Activated CD4-positive, alpha-beta T cell treated with anti-CD3 and anti-CD28 coated beads for 36 hours (primary cell): ENCODE measurements around the gene LMO3. TPM values are rescaled to one million over a fixed set of nuclear protein-coding genes. Genes with fewer than 3 reads are reported as not detected.

Source experiments
- ATAC-seq: fragments of 200-7000 bp; cut with Tn5 transposase; one replicate; pipeline ENCODE4 v1.10.0; 2021; ENCODE audit warnings: mild to moderate bottlenecking, moderate library complexity
- CTCF ChIA-PET: fragments of 350-600 bp; sonication (Branson Sonifier 250); formaldehyde crosslinking; loops from one replicate; lab custom pipeline; 2021; ENCODE audit warnings: antibody characterized with exemption; lab: Charles Lee
- POLR2A ChIA-PET: fragments of 350-600 bp; sonication (Branson Sonifier 250); formaldehyde crosslinking; loops from one replicate; lab custom pipeline; 2021; ENCODE audit warnings: antibody characterized with exemption, inconsistent platforms; lab: Charles Lee
- DNase-seq: peaks from one replicate; pipeline ENCODE4 v3.0.0-alpha.2; 2020
- H3K27ac Mint-ChIP-seq: one replicate; pipeline ENCODE4 v1.8.0; 2021; ENCODE audit warnings: mixed read lengths
- H3K27me3 Mint-ChIP-seq: one replicate; pipeline ENCODE4 v1.8.0; 2021; ENCODE audit warnings: mixed read lengths
- H3K36me3 Mint-ChIP-seq: one replicate; pipeline ENCODE4 v1.8.0; 2021; ENCODE audit warnings: low read depth, mixed read lengths
- H3K4me1 Mint-ChIP-seq: one replicate; pipeline ENCODE4 v1.8.0; 2021; ENCODE audit warnings: mixed read lengths
- H3K4me3 Mint-ChIP-seq: one replicate; pipeline ENCODE4 v1.8.0; 2021; ENCODE audit warnings: mild to moderate bottlenecking, moderate library complexity, mixed read lengths
- H3K9me3 Mint-ChIP-seq: one replicate; pipeline ENCODE4 v1.8.0; 2021; ENCODE audit warnings: low read depth, mixed read lengths
- intact Hi-C, 2 experiments: fragments of 100-400 bp; cut with DNase I in 1 of 2; cut with micrococcal nuclease in 1 of 2; formaldehyde crosslinking; loops; one replicate each; pipeline versions ENCODE4 v1.14.2 to v1.15.1; 2022 to 2024; cut with DNase I, micrococcal nuclease
- total RNA-seq, 2 experiments: library from RNA; stranded (reverse); gene quantifications; one replicate each; pipeline ENCODE4 v1.2.3, GENCODE V29; 2021

The LMO3 gene
- not detected for total RNA-seq

DNA sequence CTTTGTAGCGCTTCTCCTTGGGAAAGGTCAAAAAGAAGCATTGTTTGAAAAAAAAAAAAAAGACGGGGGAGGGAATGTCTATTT lies at the start of gene LMO3:
LMO3 (minus strand) TSS at position 46 of the 84 bp plus-strand sequence. CDS start 5,302 bp downstream, outside the sequence.
- peaks cover 4% of the 10 kb centered on the region for H3K9me3 Mint-ChIP-seq
- ChIA-PET POLR2A (no interaction called here), CTCF (interaction anchor here (0.7 kb wide), 1 partner anchor 15 kb away, joined by 3 read pairs; no protein-coding TSS in a partner anchor)
- ATAC-seq (no peak), DNase-seq (no peak)
- intact Hi-C loops, result no loop called here
- peaks cover 51% of the 10 kb centered on the region for H3K27me3 Mint-ChIP-seq
- peaks cover 2% of the 10 kb centered on the region for H3K36me3 Mint-ChIP-seq
- H3K27ac Mint-ChIP-seq, result no peak within 1 kb of the TSS
- no peaks in the 10 kb centered on the region for H3K4me1 Mint-ChIP-seq
- no peak within 1 kb of the TSS for H3K4me3 Mint-ChIP-seq

DNA sequence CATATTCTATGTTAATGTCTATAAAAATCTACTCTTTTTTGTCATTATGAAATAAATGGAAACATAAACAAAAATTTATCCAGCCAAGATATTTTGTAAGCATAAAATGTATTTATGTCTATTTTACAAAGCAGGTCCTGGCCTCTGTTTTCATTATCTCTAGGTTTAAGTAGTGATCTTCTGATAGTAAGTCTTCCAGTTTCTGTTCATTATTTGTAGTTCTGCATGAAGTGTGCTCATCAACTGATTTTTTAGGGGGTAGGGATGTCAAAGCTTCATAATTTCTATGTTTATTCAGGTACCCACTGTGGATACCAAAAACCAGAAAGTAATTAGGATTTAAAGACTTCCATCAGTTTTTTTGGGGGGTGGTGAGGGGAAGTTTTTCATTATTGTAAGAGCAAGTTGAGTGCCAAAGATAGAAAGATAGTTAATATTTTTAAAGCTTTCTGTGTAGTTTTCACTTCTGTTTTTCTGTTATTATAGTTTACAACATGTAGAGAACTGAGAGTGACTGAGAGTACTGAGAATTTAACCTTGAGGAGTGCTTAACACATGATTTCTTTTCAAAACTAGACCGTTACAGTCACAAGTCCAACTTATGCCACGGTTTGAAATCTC lies 30.6 kb upstream of the LMO3 start:
- H3K27me3 Mint-ChIP-seq, result no peaks in the 10 kb centered on the region
- no peaks in the 10 kb centered on the region for H3K36me3 Mint-ChIP-seq
- intact Hi-C loops, result no loop called here
- ATAC-seq (no peak), DNase-seq (no peak)
- H3K9me3 Mint-ChIP-seq, result peaks cover 3% of the 10 kb centered on the region
- H3K4me1 Mint-ChIP-seq, result no peaks in the 10 kb centered on the region
- no peak overlapping the region for H3K27ac Mint-ChIP-seq
- H3K4me3 Mint-ChIP-seq, result no peak overlapping the region
- ChIA-PET POLR2A (no interaction called here), CTCF (no interaction called here)

GRCh38 chr12:16634786-16635185 lies 28.8 kb upstream of the LMO3 start:
- Mint-ChIP-seq H3K4me3 (no peak overlapping the region), H3K27ac (no peak overlapping the region), H3K4me1 (no peaks in the 10 kb centered on the region), H3K36me3 (no peaks in the 10 kb centered on the region), H3K27me3 (no peaks in the 10 kb centered on the region), H3K9me3 (no peaks in the 10 kb centered on the region)
- intact Hi-C loops, result no loop called here
- ATAC-seq (no peak), DNase-seq (no peak)
- ChIA-PET POLR2A (no interaction called here), CTCF (no interaction called here)

DNA sequence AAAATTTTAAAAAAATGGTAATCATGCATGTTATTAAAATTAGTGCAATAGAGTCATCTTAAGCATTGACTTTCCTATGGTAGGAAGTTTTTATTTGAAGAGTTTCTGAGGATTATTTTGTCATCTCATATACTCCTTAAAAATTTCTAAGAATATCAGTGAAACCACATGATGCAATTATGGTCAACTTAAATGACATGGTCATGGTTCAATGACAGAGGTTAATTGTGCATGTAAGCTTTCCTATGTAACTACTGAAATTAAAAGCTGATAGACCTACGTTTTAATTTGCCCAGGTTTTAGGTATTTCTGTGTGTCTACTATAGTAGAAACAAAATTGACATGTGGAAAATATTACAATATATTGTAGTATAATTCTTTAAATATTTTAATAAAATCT lies 21.0 kb upstream of the LMO3 start:
- no peaks in the 10 kb centered on the region for H3K27me3 Mint-ChIP-seq
- no peaks in the 10 kb centered on the region for H3K4me1 Mint-ChIP-seq
- DNase-seq (no peak), ATAC-seq (no peak)
- H3K27ac Mint-ChIP-seq, result no peak overlapping the region
- intact Hi-C loops, result no loop called here
- H3K4me3 Mint-ChIP-seq, result no peak overlapping the region
- no peaks in the 10 kb centered on the region for H3K9me3 Mint-ChIP-seq
- no peaks in the 10 kb centered on the region for H3K36me3 Mint-ChIP-seq
- ChIA-PET POLR2A (no interaction called here), CTCF (no interaction called here)

DNA sequence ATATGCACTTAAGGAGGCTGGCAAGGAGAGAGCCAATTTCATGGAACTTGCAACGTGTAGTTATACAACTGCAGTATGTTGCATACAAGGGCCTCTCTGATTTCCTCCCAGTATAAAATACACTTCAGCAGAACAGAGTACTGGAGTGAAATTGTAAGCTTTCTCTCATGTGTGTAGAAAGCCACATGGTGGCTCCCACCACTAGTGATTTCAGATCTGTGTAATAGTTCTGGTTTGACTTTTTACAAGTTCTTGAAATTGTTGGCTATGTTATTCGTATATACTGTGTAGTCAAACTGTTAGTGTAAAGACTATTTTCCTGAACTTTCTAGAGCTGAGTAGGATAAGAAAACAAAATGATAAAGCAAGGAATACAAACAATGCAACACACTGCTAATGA lies 16.4 kb upstream of the LMO3 start:
- no peaks in the 10 kb centered on the region for H3K4me1 Mint-ChIP-seq
- ChIA-PET CTCF (interaction anchor here (0.6 kb wide), 1 partner anchor 21 kb away, joined by 3 read pairs; no protein-coding TSS in a partner anchor), POLR2A (no interaction called here)
- H3K4me3 Mint-ChIP-seq, result no peak overlapping the region
- H3K27ac Mint-ChIP-seq, result no peak overlapping the region
- peaks cover 5% of the 10 kb centered on the region for H3K9me3 Mint-ChIP-seq
- intact Hi-C loops, result no loop called here
- H3K36me3 Mint-ChIP-seq, result no peaks in the 10 kb centered on the region
- H3K27me3 Mint-ChIP-seq, result no peaks in the 10 kb centered on the region
- ATAC-seq, result no peak
- no peak for DNase-seq

DNA sequence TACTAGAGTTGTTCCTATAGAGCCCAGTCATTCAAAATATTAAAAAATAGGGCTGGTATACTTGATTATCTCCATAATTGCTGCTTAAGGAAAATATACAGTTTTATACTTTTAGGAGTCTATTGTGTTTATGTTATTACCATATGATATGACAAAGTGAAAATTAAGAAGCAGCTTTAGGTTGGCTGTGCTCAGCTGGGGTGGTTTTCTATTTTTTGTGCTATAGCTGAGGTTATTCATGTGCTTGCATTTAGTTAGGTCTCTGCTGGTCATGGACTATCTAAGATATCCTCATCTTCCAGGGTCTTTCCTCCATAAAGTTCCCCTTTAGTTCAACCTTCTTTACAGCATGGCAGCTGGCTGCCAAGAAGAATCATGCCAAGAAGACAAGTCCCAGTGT lies 13.6 kb upstream of the LMO3 start:
- DNase-seq (no peak), ATAC-seq (no peak)
- peaks cover 7% of the 10 kb centered on the region for H3K9me3 Mint-ChIP-seq
- no peak overlapping the region for H3K4me3 Mint-ChIP-seq
- H3K4me1 Mint-ChIP-seq, result no peaks in the 10 kb centered on the region
- ChIA-PET POLR2A (no interaction called here), CTCF (no interaction called here)
- no peak overlapping the region for H3K27ac Mint-ChIP-seq
- H3K27me3 Mint-ChIP-seq, result no peaks in the 10 kb centered on the region
- H3K36me3 Mint-ChIP-seq, result no peaks in the 10 kb centered on the region
- intact Hi-C loops, result no loop called here

GRCh38 chr12:16618256-16618655 lies 12.3 kb upstream of the LMO3 start:
- Mint-ChIP-seq H3K4me1 (no peaks in the 10 kb centered on the region), H3K27me3 (no peaks in the 10 kb centered on the region), H3K36me3 (no peaks in the 10 kb centered on the region), H3K9me3 (peaks cover 7% of the 10 kb centered on the region), H3K4me3 (no peak overlapping the region), H3K27ac (no peak overlapping the region)
- no peak for DNase-seq
- CTCF ChIA-PET, result no interaction called here
- ATAC-seq, result no peak
- intact Hi-C loops, result no loop called here
- POLR2A ChIA-PET, result no interaction called here

DNA sequence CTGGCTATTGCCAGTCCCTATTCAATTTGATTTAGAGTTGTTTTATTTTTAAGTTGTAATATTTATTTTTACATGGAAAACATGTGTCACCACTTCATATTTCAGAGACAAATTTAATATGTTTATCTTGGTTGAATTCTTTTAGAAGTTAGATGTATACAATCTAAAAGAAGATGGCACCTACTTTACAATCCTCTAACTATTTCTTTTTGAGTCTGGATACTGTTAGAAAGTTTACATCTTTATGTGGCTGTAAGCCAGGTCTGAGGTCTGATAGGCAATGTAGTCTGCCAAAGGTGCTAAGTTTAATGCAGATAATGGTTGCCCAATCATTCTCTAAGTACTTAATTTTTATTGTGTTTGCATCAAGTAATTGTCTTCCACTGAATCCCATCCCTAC lies 7.2 kb upstream of the LMO3 start:
- no peaks in the 10 kb centered on the region for H3K36me3 Mint-ChIP-seq
- H3K9me3 Mint-ChIP-seq, result peaks cover 2% of the 10 kb centered on the region
- peaks cover 15% of the 10 kb centered on the region for H3K27me3 Mint-ChIP-seq
- no peak overlapping the region for H3K4me3 Mint-ChIP-seq
- CTCF ChIA-PET, result no interaction called here
- H3K4me1 Mint-ChIP-seq, result no peaks in the 10 kb centered on the region
- intact Hi-C loops, result no loop called here
- H3K27ac Mint-ChIP-seq, result no peak overlapping the region
- no peak for DNase-seq
- POLR2A ChIA-PET, result no interaction called here
- no peak for ATAC-seq

GRCh38 chr12:16612647-16613046 lies 6.7 kb upstream of the LMO3 start:
- no peak for DNase-seq
- H3K9me3 Mint-ChIP-seq, result peaks cover 4% of the 10 kb centered on the region
- CTCF ChIA-PET, result no interaction called here
- no peak overlapping the region for H3K27ac Mint-ChIP-seq
- no peak for ATAC-seq
- no peaks in the 10 kb centered on the region for H3K4me1 Mint-ChIP-seq
- intact Hi-C loops, result no loop called here
- peaks cover 20% of the 10 kb centered on the region for H3K27me3 Mint-ChIP-seq
- H3K36me3 Mint-ChIP-seq, result no peaks in the 10 kb centered on the region
- no peak overlapping the region for H3K4me3 Mint-ChIP-seq
- POLR2A ChIA-PET, result no interaction called here

GRCh38 chr12:16611146-16611545 lies 5.2 kb upstream of the LMO3 start:
- intact Hi-C loops, result no loop called here
- DNase-seq (no peak), ATAC-seq (no peak)
- CTCF ChIA-PET, result interaction anchor here (0.6 to 1.6 kb wide), 2 partner anchors 27 to 34 kb away, joined by 3 read pairs; no protein-coding TSS in a partner anchor
- H3K4me1 Mint-ChIP-seq, result no peaks in the 10 kb centered on the region
- peaks cover 2% of the 10 kb centered on the region for H3K36me3 Mint-ChIP-seq
- POLR2A ChIA-PET, result no interaction called here
- peaks cover 3% of the 10 kb centered on the region for H3K9me3 Mint-ChIP-seq
- no peak overlapping the region for H3K27ac Mint-ChIP-seq
- H3K4me3 Mint-ChIP-seq, result no peak overlapping the region
- peaks cover 32% of the 10 kb centered on the region for H3K27me3 Mint-ChIP-seq

DNA sequence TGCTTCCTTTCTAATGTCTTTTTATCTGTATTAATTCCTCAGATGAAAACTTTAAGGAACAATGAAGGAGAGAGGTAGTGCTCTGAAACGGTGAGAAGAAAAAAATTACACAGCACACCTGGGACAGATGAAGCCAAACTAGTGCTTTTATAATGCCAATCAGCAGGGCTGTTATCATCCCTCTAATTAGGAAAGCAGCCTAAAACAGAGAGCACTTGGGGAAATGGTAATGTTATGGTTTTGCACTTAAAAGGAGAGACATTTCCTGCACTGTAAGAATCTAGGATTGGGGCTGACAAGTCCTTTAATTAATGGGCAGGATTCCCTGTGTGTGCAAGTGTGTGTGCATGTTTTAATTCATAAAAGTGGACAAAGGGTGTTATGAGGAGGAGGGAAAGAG lies 4.8 kb upstream of the LMO3 start:
- POLR2A ChIA-PET, result no interaction called here
- peaks cover 3% of the 10 kb centered on the region for H3K9me3 Mint-ChIP-seq
- no peak overlapping the region for H3K27ac Mint-ChIP-seq
- no peak for ATAC-seq
- intact Hi-C loops, result no loop called here
- CTCF ChIA-PET, result interaction anchor here (1.6 kb wide), 1 partner anchor 33 kb away, joined by 3 read pairs; no protein-coding TSS in a partner anchor
- no peak for DNase-seq
- peaks cover 35% of the 10 kb centered on the region for H3K27me3 Mint-ChIP-seq
- H3K4me3 Mint-ChIP-seq, result no peak overlapping the region
- H3K36me3 Mint-ChIP-seq, result peaks cover 2% of the 10 kb centered on the region
- H3K4me1 Mint-ChIP-seq, result no peaks in the 10 kb centered on the region

GRCh38 chr12:16610001-16610585 lies 4.1 kb upstream of the LMO3 start:
- Mint-ChIP-seq H3K36me3 (peaks cover 2% of the 10 kb centered on the region), H3K9me3 (peaks cover 3% of the 10 kb centered on the region), H3K27me3 (peaks cover 39% of the 10 kb centered on the region), H3K27ac (no peak overlapping the region), H3K4me1 (no peaks in the 10 kb centered on the region), H3K4me3 (no peak overlapping the region)
- no peak for DNase-seq
- ChIA-PET CTCF (interaction anchor here (1.6 kb wide), 1 partner anchor 33 kb away, joined by 3 read pairs; no protein-coding TSS in a partner anchor), POLR2A (no interaction called here)
- intact Hi-C loops, result no loop called here
- ATAC-seq, result no peak
